Breast epithelium (tissue), 3 donors: Measurements from ENCODE around the gene SLC35F1.

ENCODE experiments used
- CTCF ChIP-seq, 3 donors: fragments of 450-650 bp; IDR thresholded peaks; one replicate each; pipeline ENCODE4 v1.5.1; 2016 to 2017; ENCODE audit warnings: antibody characterized with exemption in 3 of 3, mild to moderate bottlenecking in 3 of 3, moderate library complexity in 3 of 3
- POLR2A ChIP-seq: fragments of 450-650 bp; IDR thresholded peaks from one replicate; pipeline ENCODE4 v1.6.1; 2016; ENCODE audit warnings: antibody characterized with exemption, mild to moderate bottlenecking, moderate library complexity
- POLR2AphosphoS5 ChIP-seq, 3 donors: sonication (generic); formaldehyde crosslinking; IDR thresholded peaks; one replicate each; pipeline ENCODE4 v1.6.1; 2017; ENCODE audit warnings: antibody characterized with exemption in 3 of 3

- TF ChIP-seq POLR2A (no peak), CTCF (IDR thresholded peaks at IDR 0.05) (no peak), POLR2AphosphoS5 (IDR thresholded peaks at IDR 0.05) (no peak)
Measured at GRCh38 chr6:118179048-118179447, 272.0 kb downstream of the SLC35F1 start.
